ES-I3 (cell line): Measurements from ENCODE around the gene CRB3.

ENCODE experiments used
- H3K36me3 ChIP-seq: 2 replicates; pipeline ENCODE4 v1.6.1; 2013; ENCODE audit warnings: mild to moderate bottlenecking, low read length, control low read depth, moderate library complexity; ENCODE audit not compliant: insufficient read depth
- H3K4me1 ChIP-seq: 2 replicates; pipeline ENCODE4 v1.6.1; 2013; ENCODE audit warnings: mild to moderate bottlenecking, control low read depth, low read length; ENCODE audit not compliant: insufficient read depth
- H3K9ac ChIP-seq: 2 replicates; pipeline ENCODE4 v1.6.1; 2013; ENCODE audit warnings: low read depth, mild to moderate bottlenecking, low read length, moderate library complexity
- H3K9me3 ChIP-seq: 2 replicates; pipeline ENCODE4 v1.6.1; 2013; ENCODE audit warnings: mild to moderate bottlenecking, low read length, moderate library complexity; ENCODE audit not compliant: control insufficient read depth, insufficient read depth

CRB3 gene, protein sequence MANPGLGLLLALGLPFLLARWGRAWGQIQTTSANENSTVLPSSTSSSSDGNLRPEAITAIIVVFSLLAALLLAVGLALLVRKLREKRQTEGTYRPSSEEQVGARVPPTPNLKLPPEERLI

DNA sequence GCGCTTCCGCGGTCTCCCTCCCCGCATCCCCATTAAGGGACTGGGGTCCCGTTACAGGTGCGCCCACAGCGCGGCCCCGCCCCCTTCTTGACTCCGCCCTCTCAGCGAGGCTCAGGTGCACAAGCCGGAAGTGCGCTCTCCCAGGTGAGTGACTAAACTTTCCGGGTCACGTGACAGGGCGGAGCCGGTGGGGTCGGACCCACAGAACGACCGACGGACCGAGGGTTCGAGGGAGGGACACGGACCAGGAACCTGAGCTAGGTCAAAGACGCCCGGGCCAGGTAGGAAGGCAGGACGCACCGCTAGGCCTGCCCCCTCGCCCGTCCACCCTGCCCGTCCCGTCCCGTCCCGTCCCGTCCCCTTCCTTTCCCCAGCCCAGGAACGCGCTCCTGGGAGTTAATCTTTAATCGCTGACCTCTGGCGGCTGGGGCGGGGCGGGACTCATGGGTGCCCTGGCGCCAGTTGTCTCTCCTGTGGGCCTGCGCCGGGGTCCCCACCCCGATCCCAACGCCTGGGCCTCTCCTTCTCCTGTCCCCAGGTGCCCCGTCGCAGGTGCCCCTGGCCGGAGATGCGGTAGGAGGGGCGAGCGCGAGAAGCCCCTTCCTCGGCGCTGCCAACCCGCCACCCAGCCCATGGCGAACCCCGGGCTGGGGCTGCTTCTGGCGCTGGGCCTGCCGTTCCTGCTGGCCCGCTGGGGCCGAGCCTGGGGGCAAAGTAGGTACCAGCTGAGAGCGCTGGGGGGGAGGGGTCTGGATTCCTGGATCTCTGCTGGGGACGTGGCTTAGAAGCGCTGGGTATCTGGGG, at the start of gene CRB3:
Gene CRB3, plus strand, starts transcription at position 202 of the 804 bp plus-strand sequence. Its CDS starts 431 bp downstream, at position 633.
- Histone ChIP-seq H3K9me3 (no peaks in the 10 kb centered on the region), H3K4me1 (peaks cover 5% of the 10 kb centered on the region; the same call in 1 of the 2 replicates), H3K9ac (peak within 1 kb of the TSS; percentile 82), H3K36me3 (no peaks in the 10 kb centered on the region)

- H3K9me3 ChIP-seq: no peaks in the 10 kb centered on the region
- no peak overlapping the region for H3K9ac ChIP-seq
- peaks cover 24% of the 10 kb centered on the region for H3K36me3 ChIP-seq
- H3K4me1 ChIP-seq: peaks cover 3% of the 10 kb centered on the region; the same call in 1 of the 2 replicates
These were observed 49.1 kb upstream of the CRB3 start for GRCh38 chr19:6414793-6415590.

- Histone ChIP-seq H3K4me1 (peaks cover 3% of the 10 kb centered on the region; the same call in 1 of the 2 replicates), H3K9ac (no peak overlapping the region), H3K36me3 (peaks cover 28% of the 10 kb centered on the region), H3K9me3 (no peaks in the 10 kb centered on the region)
These were observed 48.4 kb upstream of the CRB3 start for GRCh38 chr19:6415591-6416190.

DNA sequence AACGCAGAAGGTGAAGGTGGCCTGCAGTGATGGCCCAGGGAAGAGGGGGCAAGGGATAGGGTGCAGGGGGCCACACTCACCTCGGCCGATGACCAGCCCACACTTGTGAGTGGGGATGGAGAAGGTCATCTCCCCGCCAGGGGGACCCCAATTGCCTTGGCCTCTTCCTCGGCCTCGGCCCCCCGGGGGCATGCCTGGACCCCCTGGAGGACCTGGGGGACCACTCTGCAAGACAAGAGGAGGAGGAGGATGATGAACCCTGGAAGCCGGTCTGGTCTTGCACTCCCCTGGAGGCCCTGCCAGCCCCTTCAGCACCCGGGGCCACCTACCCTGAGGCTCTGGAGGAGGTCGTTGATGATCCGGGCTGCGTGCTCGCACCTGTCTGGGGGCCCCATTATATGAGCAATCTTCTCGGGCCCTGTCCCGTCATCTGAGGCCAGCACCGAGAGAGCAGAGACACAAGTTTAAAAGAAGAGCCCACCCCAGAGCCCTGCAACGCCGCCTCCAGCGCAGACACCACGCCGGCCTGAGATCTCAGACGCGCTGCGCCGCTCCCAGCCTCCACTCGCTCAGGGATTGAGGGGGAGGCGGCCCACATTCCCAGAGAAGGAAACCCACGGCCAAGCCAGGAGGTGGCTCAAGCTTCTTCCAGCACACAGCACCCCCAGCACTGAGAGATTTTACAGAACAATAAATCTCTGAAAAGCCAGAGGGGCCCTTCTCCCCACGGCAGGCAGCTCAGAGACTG, 47.2 kb upstream of the CRB3 start:
- Histone ChIP-seq H3K36me3 (peaks cover 28% of the 10 kb centered on the region), H3K9me3 (no peaks in the 10 kb centered on the region), H3K4me1 (peaks cover 3% of the 10 kb centered on the region; the same call in 1 of the 2 replicates), H3K9ac (no peak overlapping the region)

DNA sequence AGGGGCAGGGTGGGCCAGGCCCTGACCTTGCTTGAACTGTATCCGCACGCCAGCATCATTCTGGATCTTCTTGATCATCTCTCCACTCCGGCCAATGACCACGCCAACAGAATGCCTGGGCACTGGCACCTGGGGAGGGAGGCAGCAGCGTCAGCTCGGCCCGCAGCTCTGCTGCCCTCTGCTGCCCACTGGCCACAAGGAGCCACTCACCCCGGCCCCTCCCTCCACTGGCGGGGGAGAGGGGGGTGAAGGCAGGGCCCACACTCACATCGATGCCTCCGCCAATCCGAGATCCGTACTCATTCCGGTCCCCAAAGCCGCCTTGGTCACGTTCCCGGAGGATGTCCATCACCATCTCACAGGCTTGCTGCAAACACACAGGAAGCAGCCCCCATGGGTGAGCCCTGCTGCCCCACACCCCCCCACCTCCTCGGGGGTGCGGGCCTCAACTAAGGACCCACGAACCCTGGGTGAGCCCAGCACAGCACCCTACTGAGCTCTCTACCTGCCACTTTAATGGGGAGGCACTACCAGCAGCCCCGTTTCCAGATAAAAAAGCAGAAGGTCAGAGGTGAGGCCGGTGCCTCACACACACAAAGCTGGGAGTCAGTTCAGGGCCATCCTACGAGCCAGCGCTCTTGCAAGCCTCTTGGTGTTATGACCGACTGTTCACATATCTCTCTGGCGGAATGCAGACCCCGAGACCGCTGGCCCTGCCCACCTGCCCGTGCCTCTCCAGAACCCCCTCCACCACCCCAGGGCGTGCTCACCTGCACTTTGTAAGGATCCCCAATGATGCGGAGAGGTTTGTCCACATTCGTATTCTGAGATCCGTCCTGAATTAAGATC, 46.1 kb upstream of the CRB3 start:
- Histone ChIP-seq H3K36me3 (peaks cover 28% of the 10 kb centered on the region), H3K4me1 (no peaks in the 10 kb centered on the region), H3K9me3 (no peaks in the 10 kb centered on the region), H3K9ac (no peak overlapping the region)

DNA sequence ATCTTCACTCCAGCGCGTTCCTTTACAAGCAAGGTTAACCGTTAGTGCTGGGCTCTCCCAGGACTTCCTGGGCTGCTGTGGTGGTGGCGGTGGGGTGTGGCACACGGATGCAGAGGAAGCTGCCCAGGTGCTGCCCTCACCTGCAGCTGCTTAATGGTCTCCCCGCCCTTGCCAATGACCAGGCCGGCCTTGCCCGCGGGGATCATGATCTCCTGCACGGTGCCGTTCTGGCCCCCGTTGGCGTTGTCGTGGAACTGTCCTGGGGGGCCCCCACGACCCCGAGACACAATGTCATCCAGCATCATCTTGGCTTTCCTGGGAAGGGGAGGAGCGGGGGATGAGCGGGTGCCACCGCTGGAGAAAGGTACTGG, 45.5 kb upstream of the CRB3 start:
- Histone ChIP-seq H3K9me3 (no peaks in the 10 kb centered on the region), H3K36me3 (peaks cover 28% of the 10 kb centered on the region), H3K4me1 (no peaks in the 10 kb centered on the region), H3K9ac (no peak overlapping the region)

- Histone ChIP-seq H3K4me1 (no peaks in the 10 kb centered on the region), H3K36me3 (peaks cover 23% of the 10 kb centered on the region), H3K9ac (no peak overlapping the region), H3K9me3 (no peaks in the 10 kb centered on the region)
These were observed 42.7 kb upstream of the CRB3 start for GRCh38 chr19:6421075-6422014.

DNA sequence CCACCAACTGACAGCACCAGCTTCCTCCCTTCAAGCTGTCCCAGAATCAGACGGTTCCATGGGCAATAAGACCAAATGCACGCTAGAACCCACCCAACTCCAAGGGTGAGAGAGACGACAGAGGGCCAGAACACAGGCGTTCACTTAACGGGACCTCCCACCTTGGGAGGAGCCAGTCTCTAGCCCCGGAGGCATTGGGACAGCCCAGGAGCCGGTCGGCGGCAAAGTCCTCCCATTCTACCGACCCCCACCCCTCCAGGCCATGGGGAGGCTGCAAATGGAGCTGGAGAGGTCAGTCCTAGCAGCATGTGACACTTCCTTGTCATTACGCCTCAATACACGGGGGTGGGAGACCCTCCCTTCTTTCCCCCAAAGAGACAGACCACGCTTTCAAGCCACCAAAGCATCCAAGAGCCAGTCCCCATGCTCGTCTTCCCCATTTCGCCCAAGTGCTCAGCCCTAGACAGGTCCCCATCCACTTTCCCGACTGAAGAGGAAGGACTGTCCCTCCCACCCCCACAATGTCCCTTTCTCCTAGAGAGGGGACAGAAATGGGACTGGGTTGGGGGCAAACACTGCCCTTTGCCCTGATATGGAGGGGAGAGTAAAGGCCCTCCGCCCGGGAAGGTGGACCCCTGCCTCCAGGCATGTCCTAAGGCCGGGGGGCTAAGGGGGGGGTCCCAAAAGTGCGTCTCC, 40.4 kb upstream of the CRB3 start:
- no peaks in the 10 kb centered on the region for H3K9me3 ChIP-seq
- H3K4me1 ChIP-seq: no peaks in the 10 kb centered on the region
- H3K9ac ChIP-seq: peak overlapping the region; percentile 84
- H3K36me3 ChIP-seq: peaks cover 11% of the 10 kb centered on the region

DNA sequence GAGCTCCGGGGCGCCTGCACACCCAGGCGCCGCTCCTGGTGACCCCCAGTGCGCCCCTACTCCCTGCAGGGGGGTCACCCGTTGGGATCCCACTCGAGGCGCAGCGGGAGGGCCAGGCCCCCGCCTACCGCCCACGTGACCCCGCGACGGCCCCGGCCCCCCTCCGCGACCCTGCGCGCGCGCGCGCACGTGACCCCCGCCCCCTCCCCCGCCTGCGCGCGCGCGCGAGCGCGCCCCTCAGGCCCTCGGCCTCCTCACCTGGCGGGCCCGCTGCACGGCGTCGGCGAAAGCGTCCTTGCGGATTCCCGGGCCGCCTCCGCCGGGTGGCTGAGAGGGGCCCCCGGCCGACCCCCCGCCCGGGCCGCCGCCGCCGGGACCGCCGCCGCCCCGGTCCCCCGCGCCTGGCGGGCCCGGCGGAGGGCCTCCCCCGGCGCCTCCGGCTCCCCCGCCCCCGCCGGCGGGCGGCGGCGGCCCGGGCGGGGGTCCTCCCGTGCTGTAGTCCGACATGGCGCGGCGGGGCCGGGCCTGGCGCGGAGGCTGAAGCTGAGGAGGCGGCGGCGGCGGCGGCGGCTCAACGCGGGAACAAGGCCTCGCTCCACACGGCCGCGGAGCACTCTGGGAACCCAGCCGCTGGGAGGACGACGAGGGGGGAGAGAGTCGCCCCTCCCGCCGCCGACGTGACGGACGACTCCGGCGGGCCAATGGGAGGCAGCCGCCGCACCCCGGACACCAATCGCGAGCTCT, 39.7 kb upstream of the CRB3 start, which contains the start of gene KHSRP:
Gene KHSRP, minus strand, starts transcription at position 617 of the 744 bp plus-strand sequence. Its CDS starts 110 bp downstream, at position 507.
- H3K9ac ChIP-seq: peak within 1 kb of the TSS; percentile 84
- no peaks in the 10 kb centered on the region for H3K4me1 ChIP-seq
- peaks cover 10% of the 10 kb centered on the region for H3K36me3 ChIP-seq
- H3K9me3 ChIP-seq: no peaks in the 10 kb centered on the region

DNA sequence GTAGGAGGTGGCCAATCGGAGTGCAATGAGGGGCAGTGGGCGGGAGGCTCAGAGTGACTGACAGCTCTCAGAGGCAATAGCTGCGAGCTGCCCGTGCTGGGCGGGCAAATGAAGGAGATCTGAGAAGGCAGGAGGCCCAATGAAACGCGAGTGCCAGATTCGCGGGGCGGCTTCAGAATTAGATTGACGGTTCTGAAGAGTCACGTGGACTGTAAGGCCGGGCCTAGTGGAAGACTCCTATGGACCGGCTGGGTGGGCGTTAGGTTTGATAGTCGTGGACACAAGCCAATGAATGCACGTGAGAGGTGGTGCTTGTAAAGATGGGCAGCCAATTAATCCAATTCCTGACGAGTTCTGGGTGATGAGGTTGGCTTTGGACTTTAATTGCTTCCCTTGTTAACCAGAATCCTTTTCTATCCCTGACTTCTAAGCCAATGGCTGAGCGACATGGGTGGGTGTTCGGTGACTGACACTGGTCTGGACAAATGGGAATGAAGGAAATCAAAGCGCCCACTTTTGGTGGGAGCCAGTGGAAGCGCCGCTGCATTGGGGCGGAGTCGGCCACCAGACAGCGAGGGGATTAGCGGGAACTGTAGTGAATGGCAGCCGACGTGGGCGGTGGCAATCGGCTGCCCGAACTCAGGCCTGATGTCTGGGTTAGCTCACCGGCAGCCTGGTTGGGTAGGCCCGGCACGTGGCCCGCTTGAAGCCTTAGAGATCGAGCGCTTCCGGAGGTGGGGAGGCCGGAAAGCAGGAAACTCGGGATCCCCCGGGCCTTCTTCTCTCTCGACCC, 38.9 kb upstream of the CRB3 start:
- Histone ChIP-seq H3K4me1 (no peaks in the 10 kb centered on the region), H3K9ac (no peak overlapping the region), H3K9me3 (no peaks in the 10 kb centered on the region), H3K36me3 (peaks cover 3% of the 10 kb centered on the region)
